Glomerular visceral epithelial cell (primary cell): ENCODE measurements around the gene RPTOR.
A peak's percentile ranks its signal among the peaks of the same experiment; 100 is the strongest.

Source experiments
- DNase-seq: peaks from one replicate; pipeline ENCODE4 v3.0.0-alpha.2; 2016; ENCODE audit errors: extremely low spot score

The RPTOR gene

GRCh38 chr17:80979547-80980378 lies 435.1 kb downstream of the RPTOR start:
- no peak for DNase-seq

- DNase-seq: no peak
Observed at GRCh38 chr17:80980397-80981061, 435.9 kb downstream of the RPTOR start.

- DNase-seq: no peak
Observed at GRCh38 chr17:80981062-80981902, 436.6 kb downstream of the RPTOR start.

DNA sequence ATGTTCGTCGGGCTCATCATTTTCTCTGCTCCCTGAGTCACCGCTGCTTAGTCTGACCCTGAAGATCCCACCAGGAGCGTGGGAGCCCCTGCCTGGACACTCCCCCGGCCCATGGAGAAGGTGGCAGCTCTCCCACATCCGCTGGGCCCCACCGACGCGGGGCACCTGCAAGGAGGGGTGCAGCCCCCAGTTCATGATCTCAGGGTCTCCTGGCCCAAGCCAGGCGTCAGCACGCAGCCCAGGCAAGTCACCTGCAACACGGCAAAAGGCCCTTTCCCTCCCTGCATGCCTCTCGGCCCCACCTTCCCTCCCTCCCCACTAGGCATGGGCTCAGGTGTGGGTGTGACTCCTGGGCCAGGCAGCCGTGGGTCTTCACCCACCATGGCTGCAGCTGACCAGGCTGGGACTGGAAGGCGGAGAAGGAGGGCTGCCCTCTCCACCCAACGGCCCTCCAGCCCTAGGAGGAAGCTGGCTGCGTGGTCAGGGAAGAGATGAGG lies 437.3 kb downstream of the RPTOR start:
- no peak for DNase-seq

DNA sequence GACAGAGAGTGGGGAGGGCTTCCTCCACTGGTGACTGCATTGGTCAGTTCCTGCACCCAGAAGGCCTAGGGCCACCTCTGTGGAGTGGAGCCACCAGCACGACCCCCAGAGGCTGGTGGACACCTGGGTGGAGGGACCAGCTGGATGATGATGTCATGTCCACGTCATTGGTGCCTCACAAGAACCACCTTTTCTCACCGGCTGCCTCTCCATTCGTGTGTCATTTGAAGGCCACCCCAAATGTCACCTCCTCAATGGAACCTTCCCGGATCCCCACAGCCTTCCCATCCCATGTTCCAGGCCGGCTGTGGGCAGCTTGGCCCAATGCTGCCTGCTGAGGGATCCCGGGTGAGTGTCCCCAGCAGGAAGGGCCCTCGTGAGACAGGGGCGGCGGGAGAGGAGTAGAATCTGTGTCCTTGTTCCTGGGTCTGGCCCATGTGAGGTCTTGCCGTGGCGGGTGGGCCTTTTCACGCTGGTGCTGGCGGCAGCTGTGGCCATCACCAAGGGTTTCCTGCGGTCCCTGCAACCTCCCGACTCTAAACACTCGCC lies 437.9 kb downstream of the RPTOR start:
- no peak for DNase-seq

DNA sequence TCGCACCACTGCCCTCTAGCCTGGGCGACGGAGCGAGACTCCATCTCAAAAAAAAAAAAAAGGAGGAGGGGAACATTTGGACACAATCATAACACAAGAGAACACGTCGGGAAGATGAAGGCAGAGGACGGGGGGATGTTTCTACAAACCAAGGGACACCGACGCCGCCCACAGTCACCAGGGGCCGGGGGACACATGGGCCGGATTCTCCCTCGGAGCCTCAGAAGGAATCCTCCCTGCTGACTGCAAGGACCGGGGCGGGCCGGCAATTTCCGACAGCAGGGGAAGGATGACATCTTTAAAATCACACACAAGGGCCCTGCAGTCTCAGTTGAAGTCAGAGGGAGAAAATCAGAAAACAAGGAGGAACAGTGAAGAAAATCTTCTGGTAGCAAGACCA lies 438.9 kb downstream of the RPTOR start:
- no peak for DNase-seq

DNA sequence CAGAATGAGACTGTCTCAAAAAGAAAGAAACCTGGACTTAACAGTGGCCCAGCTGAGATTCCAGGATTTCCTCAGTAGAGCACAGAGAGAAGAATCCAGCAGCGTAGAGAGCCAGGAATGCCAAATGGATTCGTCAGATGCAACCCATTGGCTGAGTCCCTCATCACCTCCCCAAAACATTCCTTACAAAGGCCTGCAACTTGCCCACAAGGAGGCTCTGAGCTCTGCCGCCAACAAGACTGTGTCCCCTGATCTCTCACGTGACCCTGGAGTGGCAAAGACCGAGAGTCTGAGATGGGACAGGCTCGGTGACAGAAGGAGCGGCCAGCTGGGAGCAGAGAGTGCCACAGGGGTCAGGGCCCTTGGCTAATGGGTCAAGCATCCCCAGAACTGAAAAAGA lies 440.1 kb downstream of the RPTOR start:
- DNase-seq: peak; percentile 56

DNA sequence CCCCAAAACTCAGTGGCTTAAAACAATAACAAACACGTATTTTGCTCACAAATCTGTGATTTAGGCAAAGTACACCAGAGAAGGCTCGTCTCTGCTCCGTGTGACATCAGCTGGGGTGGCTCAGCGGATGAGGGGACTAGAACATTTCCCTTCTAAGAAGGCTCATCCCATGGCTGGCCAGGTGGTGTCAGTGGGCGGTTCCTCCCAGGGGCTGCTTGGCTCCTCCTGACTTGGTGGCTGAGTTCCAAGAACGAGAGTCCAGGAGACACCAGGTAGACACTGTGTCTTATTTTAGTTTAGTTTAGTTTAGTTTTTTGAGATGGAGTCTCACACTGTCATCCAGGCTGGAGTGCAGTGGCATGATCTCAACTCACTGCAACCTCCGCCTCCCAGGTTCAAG lies 441.4 kb downstream of the RPTOR start:
- no peak for DNase-seq

- DNase-seq: no peak
Observed at GRCh38 chr17:80986816-80987475, 442.3 kb downstream of the RPTOR start.

GRCh38 chr17:80987941-80988461 lies 443.4 kb downstream of the RPTOR start:
- DNase-seq: no peak

- no peak for DNase-seq
Observed at GRCh38 chr17:80989586-80989913, 444.9 kb downstream of the RPTOR start.

GRCh38 chr17:80990921-80991644 lies 446.4 kb downstream of the RPTOR start:
- no peak for DNase-seq

DNA sequence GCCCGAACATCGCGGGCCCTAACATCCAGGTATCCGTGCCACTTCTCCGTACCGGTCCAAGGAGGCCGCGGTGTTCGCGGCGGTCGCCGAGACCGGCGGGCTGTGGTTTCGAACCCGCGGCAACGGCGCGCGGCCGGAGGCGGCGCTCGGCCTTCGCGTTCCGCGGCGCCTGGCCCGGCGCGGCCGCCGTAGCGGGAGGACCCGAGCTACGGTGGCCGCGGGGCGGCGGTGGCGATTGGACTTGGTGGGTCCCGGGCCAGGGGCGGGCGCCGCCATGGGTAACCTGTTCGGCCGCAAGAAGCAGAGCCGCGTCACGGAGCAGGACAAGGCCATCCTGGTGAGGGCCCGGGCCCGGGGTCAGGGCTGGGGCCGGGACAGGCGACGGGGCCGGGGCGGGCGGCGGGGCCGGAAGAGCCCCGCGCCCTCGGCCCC lies 447.0 kb downstream of the RPTOR start, which contains the start of gene CHMP6:
CHMP6 (plus strand) TSS at position 197 of the 432 bp plus-strand sequence; CDS start at position 275, 78 bp downstream.
- DNase-seq: peak; percentile 74

- peak; percentile 32 for DNase-seq
Observed at GRCh38 chr17:80992077-80992947, 447.7 kb downstream of the RPTOR start.

GRCh38 chr17:80992948-80993624 lies 448.4 kb downstream of the RPTOR start:
- no peak for DNase-seq

GRCh38 chr17:80995131-80995530 lies 450.5 kb downstream of the RPTOR start:
- no peak for DNase-seq

- no peak for DNase-seq
Observed at GRCh38 chr17:80996422-80997305, 452.0 kb downstream of the RPTOR start.
